GM23248 (cell line): ENCODE measurements around the gene ACSL6. TPM values are rescaled to one million over a fixed set of nuclear protein-coding genes. Genes with fewer than 3 reads are reported as not detected.

Experiments
- DNase-seq: peaks from one replicate; pipeline ENCODE4 v3.0.0-alpha.2; 2015
- H2AFZ ChIP-seq: fragments of 200-600 bp; sonication (generic); 2 replicates; pipeline ENCODE4 v1.6.1; 2016; ENCODE audit warnings: antibody characterized with exemption
- H3F3A ChIP-seq: fragments of 200-600 bp; sonication (generic); 2 replicates; pipeline ENCODE4 v1.6.1; 2016; ENCODE audit warnings: mild to moderate bottlenecking, antibody characterized with exemption, mixed run types; ENCODE audit not compliant: insufficient read depth
- H3K27ac ChIP-seq: fragments of 200-600 bp; sonication (generic); 2 replicates; pipeline ENCODE4 v1.5.1; 2016; ENCODE audit warnings: mild to moderate bottlenecking
- H3K27me3 ChIP-seq: fragments of 200-600 bp; sonication (generic); replicated peaks from 2 replicates; pipeline ENCODE4 v1.6.1; 2016; ENCODE audit warnings: mild to moderate bottlenecking; ENCODE audit not compliant: insufficient read depth
- H3K36me3 ChIP-seq: fragments of 200-600 bp; sonication (generic); 2 replicates; pipeline ENCODE4 v1.6.1; 2016; ENCODE audit warnings: low read depth, mild to moderate bottlenecking
- H3K4me1 ChIP-seq: fragments of 200-600 bp; sonication (generic); 2 replicates; pipeline ENCODE4 v1.6.1; 2016; ENCODE audit warnings: mild to moderate bottlenecking; ENCODE audit not compliant: insufficient read depth
- H3K4me2 ChIP-seq: fragments of 200-600 bp; sonication (generic); one replicate; pipeline ENCODE4 v1.6.1; 2016; ENCODE audit warnings: mild to moderate bottlenecking; ENCODE audit not compliant: unreplicated experiment
- H3K4me3 ChIP-seq: fragments of 200-600 bp; sonication (generic); 2 replicates; pipeline ENCODE4 v1.5.1; 2016; ENCODE audit warnings: mild to moderate bottlenecking
- H3K79me2 ChIP-seq: fragments of 200-600 bp; sonication (generic); 2 replicates; pipeline ENCODE4 v1.6.1; 2016; ENCODE audit warnings: mild to moderate bottlenecking; ENCODE audit not compliant: insufficient read depth
- H3K9ac ChIP-seq: fragments of 200-600 bp; sonication (generic); 2 replicates; pipeline ENCODE4 v1.6.1; 2016; ENCODE audit warnings: mild to moderate bottlenecking
- H3K9me2 ChIP-seq: fragments of 200-600 bp; sonication (generic); 2 replicates; pipeline ENCODE4 v1.6.1; 2016; ENCODE audit warnings: mixed run types, mild to moderate bottlenecking, moderate library complexity; ENCODE audit not compliant: insufficient read depth
- H3K9me3 ChIP-seq: fragments of 200-600 bp; sonication (generic); one replicate; pipeline ENCODE4 v1.6.1; 2017; ENCODE audit warnings: low read depth
- H4K20me1 ChIP-seq: fragments of 200-600 bp; sonication (generic); 2 replicates; pipeline ENCODE4 v1.6.0; 2016; ENCODE audit not compliant: insufficient read depth
- EZH2 ChIP-seq: fragments of 200-600 bp; sonication (generic); IDR thresholded peaks from 2 replicates; pipeline ENCODE4 v1.6.1; 2018; ENCODE audit warnings: antibody characterized with exemption, mild to moderate bottlenecking; ENCODE audit not compliant: insufficient read depth, poor library complexity, severe bottlenecking
- EZH2phosphoT487 ChIP-seq: fragments of 200-600 bp; sonication (generic); IDR thresholded peaks from 2 replicates; pipeline ENCODE4 v1.6.1; 2018; ENCODE audit warnings: antibody characterized with exemption, moderate library complexity, mild to moderate bottlenecking, low read depth; ENCODE audit not compliant: insufficient read depth
- WGBS, 2 experiments: methylation state at CpG; one replicate each; pipeline ENCODE4 v1.1.6; 2015 to 2017; ENCODE audit warnings: low lambda C conversion rate in 2 of 2, low coverage in 1 of 2; ENCODE audit errors: missing lambda C conversion rate in 2 of 2; 5-methylcytosine and 5-hydroxymethylcytosine counted together
- in situ Hi-C: fragments of 300-500 bp; cut with MboI; formaldehyde crosslinking; loops from 2 replicates; pipeline ENCODE4 v1.15.0; 2020
- polyA plus RNA-seq: library from polyadenylated mRNA; unstranded; fragments of >200 nt; fragmentation: Nextera tagmentation; extraction: Ambion mirVana; gene quantifications from 2 replicates; pipeline ENCODE4 v1.2.1, GENCODE V29; 2016
- total RNA-seq: library from RNA; depleted of rRNA; stranded (reverse); fragments of >200 nt; shearing (Covaris generic); gene quantifications from 2 replicates; pipeline ENCODE4 v1.2.3, GENCODE V29; 2014

ACSL6 gene
- total and polyA plus RNA-seq, 2 experiments from 2014 or later: 0.11 TPM; not detected in 1

GRCh38 chr5:132008163-132008473 lies 3.3 kb downstream of the ACSL6 start:
- Histone ChIP-seq H2AFZ (no peak overlapping the region), H3K27ac (no peak overlapping the region), H3K27me3 (peaks cover 21% of the 10 kb centered on the region), H3K4me3 (no peak overlapping the region), H3K79me2 (no peaks in the 10 kb centered on the region), H3K4me2 (no peak overlapping the region), H3K9me3 (no peaks in the 10 kb centered on the region), H3K9ac (no peak overlapping the region), H3K4me1 (no peaks in the 10 kb centered on the region), H3K36me3 (no peaks in the 10 kb centered on the region), H3K9me2 (no peaks in the 10 kb centered on the region), H3F3A (no peaks in the 10 kb centered on the region), H4K20me1 (no peaks in the 10 kb centered on the region)
- no peak for TF ChIP-seq EZH2
- no peak for TF ChIP-seq EZH2phosphoT487
- no peak for DNase-seq
- 32 to 48% methylated on average over 2 of the region's 2 CpGs for WGBS, 2 experiments
- in situ Hi-C loops: loop anchor here (10.0 to 25.0 kb wide), 2 partner anchors 413 to 571 kb away; no protein-coding TSS in a partner anchor

GRCh38 chr5:132007399-132008162 lies 3.9 kb downstream of the ACSL6 start:
- H3K4me2 ChIP-seq: no peak overlapping the region
- H3K9ac ChIP-seq: no peak overlapping the region
- 34 to 37% methylated on average over 2 of the region's 2 CpGs for WGBS, 2 experiments
- H3K27me3 ChIP-seq: peaks cover 21% of the 10 kb centered on the region
- H3K4me3 ChIP-seq: no peak overlapping the region
- no peaks in the 10 kb centered on the region for H3K79me2 ChIP-seq
- H4K20me1 ChIP-seq: no peaks in the 10 kb centered on the region
- H3K4me1 ChIP-seq: no peaks in the 10 kb centered on the region
- no peak for TF ChIP-seq EZH2phosphoT487
- no peak for TF ChIP-seq EZH2
- in situ Hi-C loops: loop anchor here (10.0 to 25.0 kb wide), 2 partner anchors 413 to 570 kb away; no protein-coding TSS in a partner anchor
- DNase-seq: peak; percentile 86
- H3K27ac ChIP-seq: no peak overlapping the region
- no peak overlapping the region for H2AFZ ChIP-seq
- no peaks in the 10 kb centered on the region for H3K36me3 ChIP-seq
- H3K9me2 ChIP-seq: no peaks in the 10 kb centered on the region
- H3K9me3 ChIP-seq: no peaks in the 10 kb centered on the region
- no peaks in the 10 kb centered on the region for H3F3A ChIP-seq

- H3F3A ChIP-seq: no peaks in the 10 kb centered on the region
- H3K27me3 ChIP-seq: peaks cover 15% of the 10 kb centered on the region; the same call in 1 of the 2 replicates
- no peak overlapping the region for H3K4me2 ChIP-seq
- DNase-seq: no peak
- no peaks in the 10 kb centered on the region for H3K36me3 ChIP-seq
- H3K27ac ChIP-seq: no peak overlapping the region
- TF ChIP-seq EZH2: no peak
- no peak for TF ChIP-seq EZH2phosphoT487
- no peaks in the 10 kb centered on the region for H4K20me1 ChIP-seq
- H3K9ac ChIP-seq: no peak overlapping the region
- no peak overlapping the region for H3K4me3 ChIP-seq
- in situ Hi-C loops: loop anchor here (10.0 to 25.0 kb wide), 2 partner anchors 412 to 569 kb away; no protein-coding TSS in a partner anchor
- H3K9me2 ChIP-seq: no peaks in the 10 kb centered on the region
- 74 to 80% methylated on average over 6 of the region's 6 CpGs for WGBS, 2 experiments
- H3K79me2 ChIP-seq: no peaks in the 10 kb centered on the region
- H2AFZ ChIP-seq: no peak overlapping the region
- H3K4me1 ChIP-seq: no peaks in the 10 kb centered on the region
- H3K9me3 ChIP-seq: no peaks in the 10 kb centered on the region
Observed at GRCh38 chr5:132006331-132007120, 4.9 kb downstream of the ACSL6 start.

- in situ Hi-C loops: loop anchor here (10.0 to 25.0 kb wide), 2 partner anchors 411 to 568 kb away; no protein-coding TSS in a partner anchor
- Histone ChIP-seq H3F3A (no peaks in the 10 kb centered on the region), H3K27ac (no peak overlapping the region), H3K79me2 (no peaks in the 10 kb centered on the region), H3K9ac (no peak overlapping the region), H3K4me2 (no peak overlapping the region), H3K4me3 (no peak overlapping the region), H2AFZ (no peak overlapping the region), H3K9me3 (no peaks in the 10 kb centered on the region), H3K36me3 (no peaks in the 10 kb centered on the region), H3K27me3 (peaks cover 5% of the 10 kb centered on the region; the same call in 1 of the 2 replicates), H3K9me2 (no peaks in the 10 kb centered on the region), H3K4me1 (no peaks in the 10 kb centered on the region), H4K20me1 (no peaks in the 10 kb centered on the region)
- WGBS, 2 experiments: 60 to 65% methylated on average over 3 of the region's 3 CpGs
- DNase-seq: no peak
- no peak for TF ChIP-seq EZH2
- TF ChIP-seq EZH2phosphoT487: no peak
Observed at GRCh38 chr5:132005591-132005990, 5.9 kb downstream of the ACSL6 start.
